Measurements from ENCODE around the gene MGLL.

MGLL gene

GRCh38 chr3:127787571-127788365 is 34.5 kb downstream of the MGLL start:
- no peak for DNase-seq

- no peak for DNase-seq
Observed at GRCh38 chr3:127787071-127787490, 35.2 kb downstream of the MGLL start.

GRCh38 chr3:127786353-127787070 is 35.8 kb downstream of the MGLL start:
- no peak for DNase-seq

GRCh38 chr3:127785711-127786265 is 36.5 kb downstream of the MGLL start:
- no peak for DNase-seq

GRCh38 chr3:127784865-127785710 is 37.2 kb downstream of the MGLL start:
- no peak for DNase-seq

- DNase-seq: no peak
Observed at GRCh38 chr3:127784283-127784682, 38.0 kb downstream of the MGLL start.

- no peak for DNase-seq
Observed at GRCh38 chr3:127783642-127784160, 38.6 kb downstream of the MGLL start.

GRCh38 chr3:127783166-127783565 is 39.1 kb downstream of the MGLL start:
- DNase-seq: no peak

- DNase-seq: no peak
Observed at GRCh38 chr3:127781411-127782001, 40.8 kb downstream of the MGLL start.

- DNase-seq: peak in 2 of 4 experiments; percentile 45 to 57
Observed at GRCh38 chr3:127780536-127781400, 41.5 kb downstream of the MGLL start.

GRCh38 chr3:127779747-127780146 is 42.6 kb downstream of the MGLL start:
- DNase-seq: peak; percentile 51 to 79 (median 76)

GRCh38 chr3:127777921-127778656 is 44.2 kb downstream of the MGLL start:
- peak; percentile 37 to 66 (median 61) for DNase-seq

GRCh38 chr3:127777332-127777731 is 45.0 kb downstream of the MGLL start:
- DNase-seq: no peak

- DNase-seq: no peak
Observed at GRCh38 chr3:127776347-127776746, 46.0 kb downstream of the MGLL start.

- DNase-seq: peak; percentile 58 to 84 (median 78)
Observed at GRCh38 chr3:127775398-127776109, 46.8 kb downstream of the MGLL start.

GRCh38 chr3:127774647-127775046 is 47.7 kb downstream of the MGLL start:
- DNase-seq: no peak

- DNase-seq: no peak
Observed at GRCh38 chr3:127773752-127774395, 48.4 kb downstream of the MGLL start.

GRCh38 chr3:127772827-127773751 is 49.2 kb downstream of the MGLL start:
- DNase-seq: no peak
